HG02884 (cell line): ENCODE measurements around the gene GPR17.

Source experiments
- ATAC-seq: cut with Tn5 transposase; IDR thresholded peaks from one replicate; pipeline ENCODE4 v1.9.1; 2021; ENCODE audit warnings: mild to moderate bottlenecking, moderate library complexity; ENCODE audit not compliant: unreplicated experiment

GPR17 gene

GRCh38 chr2:127665267-127665893, 19.4 kb downstream of the GPR17 start:
- ATAC-seq = no peak

GRCh38 chr2:127669056-127669455, 23.1 kb downstream of the GPR17 start:
- ATAC-seq = no peak

GRCh38 chr2:127670055-127670956, 24.4 kb downstream of the GPR17 start:
- ATAC-seq = no peak

- ATAC-seq = no peak
Measured at GRCh38 chr2:127670957-127671290, 25.0 kb downstream of the GPR17 start.

- ATAC-seq = no peak
Measured at GRCh38 chr2:127671557-127672302, 25.8 kb downstream of the GPR17 start.

GRCh38 chr2:127672341-127673224, 26.6 kb downstream of the GPR17 start:
- no peak for ATAC-seq

- ATAC-seq = no peak
Measured at GRCh38 chr2:127673291-127674069, 27.5 kb downstream of the GPR17 start.

GRCh38 chr2:127674241-127675209, 28.6 kb downstream of the GPR17 start:
- ATAC-seq = no peak

- ATAC-seq = no peak
Measured at GRCh38 chr2:127675331-127676261, 29.6 kb downstream of the GPR17 start, which contains the start of gene LIMS2. Gene LIMS2 (minus strand): TSS chr2:127675530. CDS start chr2:127675024, 506 bp downstream.

GRCh38 chr2:127676906-127677305, 31.0 kb downstream of the GPR17 start:
- ATAC-seq = no peak

- no peak for ATAC-seq
Measured at GRCh38 chr2:127678531-127678930, 32.6 kb downstream of the GPR17 start.

- ATAC-seq = no peak
Measured at GRCh38 chr2:127678991-127679390, 33.0 kb downstream of the GPR17 start.

- no peak for ATAC-seq
Measured at GRCh38 chr2:127679680-127680361, 33.9 kb downstream of the GPR17 start.

- no peak for ATAC-seq
Measured at GRCh38 chr2:127680706-127681287, 34.8 kb downstream of the GPR17 start.

- no peak for ATAC-seq
Measured at GRCh38 chr2:127681288-127681804, 35.4 kb downstream of the GPR17 start.
